ENCODE results near the gene ACVRL1. TPM values are rescaled to one million over a fixed set of nuclear protein-coding genes. Genes with fewer than 3 reads are reported as not detected.

Gene ACVRL1
- total RNA-seq, 1 donor from 2014 or later: 2.0 TPM

GRCh38 chr12:51942501-51943000, 35.2 kb downstream of the ACVRL1 start:
- TF ChIP-seq EZH2 (IDR thresholded peaks at IDR 0.05) (no peak), CTCF (IDR thresholded peaks at IDR 0.05) (no peak), EZH2phosphoT487 (IDR thresholded peaks at IDR 0.05) (no peak)
- H3K27ac Mint-ChIP-seq: no peak overlapping the region
- DNase-seq (ENCODE audit: low spot score): no peak

DNA sequence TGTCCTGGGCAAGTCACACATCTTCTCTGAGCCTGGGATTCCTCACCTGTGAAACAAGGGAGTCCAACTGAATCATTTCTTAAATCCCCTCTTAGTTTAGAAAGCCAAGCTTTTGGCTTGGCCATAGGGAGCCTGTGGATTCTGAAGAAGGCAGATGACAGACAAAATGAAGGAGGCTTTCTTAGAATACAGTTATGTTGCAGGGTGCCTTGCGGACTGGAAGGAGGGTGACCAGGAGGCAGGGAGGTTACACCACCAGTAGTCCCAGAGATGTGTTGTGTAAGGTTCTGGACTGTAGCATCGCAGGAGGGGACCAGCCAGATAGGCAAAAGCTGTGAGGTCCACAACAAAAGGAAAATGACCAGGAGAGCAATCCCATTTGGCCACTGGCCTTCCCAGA, 36.0 kb downstream of the ACVRL1 start:
- no peak overlapping the region for H3K27ac Mint-ChIP-seq
- no peak for DNase-seq (ENCODE audit: low spot score)
- H3K4me1 Mint-ChIP-seq: peaks cover 10% of the 10 kb centered on the region
- Histone ChIP-seq H3K79me2 (ENCODE audit: low read depth) (no peaks in the 10 kb centered on the region), H3K27ac (no peak overlapping the region), H3K4me2 (no peak overlapping the region), H3K9ac (no peak overlapping the region), H2AFZ (replicated peaks) (no peak overlapping the region), H3K4me1 (peaks cover under 1% of the 10 kb centered on the region), H3K4me3 (no peak overlapping the region), H4K20me1 (ENCODE audit: low read depth) (no peaks in the 10 kb centered on the region), H3F3A (ENCODE audit: low read depth) (no peaks in the 10 kb centered on the region), H3K36me3 (no peaks in the 10 kb centered on the region), H3K27me3 (peaks cover 12% of the 10 kb centered on the region), H3K9me3 (ENCODE audit: low read depth) (peaks cover 6% of the 10 kb centered on the region)
- no peak overlapping the region for H3K4me3 Mint-ChIP-seq
- peaks cover 21% of the 10 kb centered on the region for H3K9me3 Mint-ChIP-seq
- TF ChIP-seq EZH2phosphoT487 (IDR thresholded peaks at IDR 0.05) (no peak), CTCF (IDR thresholded peaks at IDR 0.05) (no peak), EZH2 (IDR thresholded peaks at IDR 0.05) (no peak)
- no peaks in the 10 kb centered on the region for H3K36me3 Mint-ChIP-seq
- peaks cover 26% of the 10 kb centered on the region for H3K27me3 Mint-ChIP-seq (ENCODE audit: insufficient read depth, low read depth)

More at GRCh38 chr12:51942501-51943000, 35.2 kb downstream of the ACVRL1 start:
- no peaks in the 10 kb centered on the region for H3K79me2 ChIP-seq (ENCODE audit: low read depth)
- H3K27me3 ChIP-seq: peaks cover 4% of the 10 kb centered on the region
- H3K36me3 Mint-ChIP-seq: no peaks in the 10 kb centered on the region
- peaks cover 8% of the 10 kb centered on the region for H3K4me1 ChIP-seq
- peaks cover 19% of the 10 kb centered on the region for H3K27me3 Mint-ChIP-seq (ENCODE audit: insufficient read depth, low read depth)
- H3K4me2 ChIP-seq: no peak overlapping the region
- H3K27ac ChIP-seq: no peak overlapping the region
- H3K4me1 Mint-ChIP-seq: peaks cover 12% of the 10 kb centered on the region
- no peak overlapping the region for H3K9ac ChIP-seq
- peaks cover 21% of the 10 kb centered on the region for H3K9me3 Mint-ChIP-seq
- H3F3A ChIP-seq (ENCODE audit: low read depth): peaks cover 2% of the 10 kb centered on the region
- H3K4me3 ChIP-seq: no peak overlapping the region
- H3K9me3 ChIP-seq (ENCODE audit: low read depth): peaks cover 6% of the 10 kb centered on the region
- H4K20me1 ChIP-seq (ENCODE audit: low read depth): no peaks in the 10 kb centered on the region
- H3K4me3 Mint-ChIP-seq: no peak overlapping the region
- H3K36me3 ChIP-seq: no peaks in the 10 kb centered on the region
- no peak overlapping the region for H2AFZ ChIP-seq (replicated peaks)

DNA sequence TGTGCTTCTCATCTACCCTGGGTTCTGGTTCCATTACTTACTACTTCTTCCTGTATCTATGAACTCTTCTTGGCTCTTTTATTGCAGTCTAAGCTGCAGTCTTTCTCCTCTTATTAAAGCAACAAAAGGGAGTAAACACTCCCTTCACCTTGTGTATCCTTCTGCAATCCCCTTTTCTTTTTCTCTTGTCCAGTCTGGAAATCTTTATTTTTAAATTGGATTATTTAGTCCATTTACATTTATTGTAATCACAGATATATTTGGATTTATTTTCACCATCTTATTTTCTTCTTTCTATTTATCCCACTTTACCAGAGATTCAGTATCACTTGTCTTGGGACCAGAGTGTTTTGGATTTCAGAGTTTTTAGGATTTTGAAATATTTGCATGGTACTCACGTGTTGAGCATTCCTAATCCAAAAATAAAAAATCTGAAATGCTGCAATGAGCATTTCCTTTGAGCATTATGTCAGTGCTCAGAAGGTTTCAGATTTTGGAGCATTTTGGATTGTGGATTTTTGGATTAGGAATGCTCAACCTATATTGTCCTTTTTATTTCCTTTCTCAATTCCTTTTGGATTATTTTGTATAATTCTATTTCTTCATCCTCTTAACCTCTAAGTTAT, 37.4 kb downstream of the ACVRL1 start:
- Histone ChIP-seq H3K4me3 (no peak overlapping the region), H3K9ac (no peak overlapping the region), H3K9me3 (ENCODE audit: low read depth) (peaks cover 6% of the 10 kb centered on the region), H3K4me2 (no peak overlapping the region), H4K20me1 (ENCODE audit: low read depth) (no peaks in the 10 kb centered on the region), H2AFZ (replicated peaks) (no peak overlapping the region), H3F3A (ENCODE audit: low read depth) (no peaks in the 10 kb centered on the region), H3K27ac (no peak overlapping the region), H3K36me3 (no peaks in the 10 kb centered on the region), H3K27me3 (peaks cover 26% of the 10 kb centered on the region), H3K4me1 (no peaks in the 10 kb centered on the region), H3K79me2 (ENCODE audit: low read depth) (no peaks in the 10 kb centered on the region)
- Mint-ChIP-seq H3K4me1 (peaks cover 10% of the 10 kb centered on the region), H3K27me3 (ENCODE audit: insufficient read depth, low read depth) (peaks cover 36% of the 10 kb centered on the region), H3K36me3 (no peaks in the 10 kb centered on the region), H3K27ac (no peak overlapping the region), H3K4me3 (no peak overlapping the region), H3K9me3 (peaks cover 21% of the 10 kb centered on the region)
- no peak for DNase-seq (ENCODE audit: low spot score)
- TF ChIP-seq EZH2phosphoT487 (IDR thresholded peaks at IDR 0.05) (no peak), EZH2 (IDR thresholded peaks at IDR 0.05) (no peak), CTCF (IDR thresholded peaks at IDR 0.05) (no peak)

All from neural progenitor cell (in vitro differentiated cells).